ENCODE measurements around the gene ZFAND3.
A peak's percentile ranks its signal among the peaks of the same experiment; 100 is the strongest.

DNA sequence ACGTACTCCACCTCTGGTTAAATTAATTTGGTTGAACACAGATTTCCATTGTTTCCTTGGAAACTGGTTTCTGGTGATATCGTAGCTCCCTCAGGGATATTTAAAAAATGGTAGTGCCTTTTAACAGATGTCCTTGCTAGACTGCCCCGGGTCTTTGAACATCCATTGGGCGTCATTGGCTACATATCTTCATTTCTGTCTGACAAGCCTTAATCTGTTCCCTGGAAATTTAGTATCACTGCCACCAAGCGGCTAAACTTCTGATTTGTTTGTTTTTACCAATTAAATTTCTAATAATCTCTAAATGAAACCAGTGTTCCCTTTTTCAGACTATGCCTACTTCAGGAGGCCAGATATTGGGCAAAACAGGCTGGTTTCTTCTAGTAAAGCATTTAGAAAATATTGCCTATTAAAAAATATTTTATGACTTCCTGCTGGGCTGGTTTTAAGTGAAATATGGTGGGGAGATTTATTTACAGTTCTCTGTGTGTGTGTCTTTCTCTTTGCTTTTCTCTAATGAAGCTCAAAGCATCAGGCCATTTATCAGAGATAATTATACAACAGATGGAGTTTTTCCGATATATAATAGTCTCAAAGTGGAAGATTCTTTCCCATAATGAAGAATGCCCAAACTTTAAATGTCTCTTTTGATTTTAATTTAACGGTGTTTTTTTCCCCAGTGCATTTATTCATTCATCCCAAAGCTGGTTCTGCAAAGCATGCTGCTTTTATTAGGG lies 249.5 kb downstream of the ZFAND3 start:
- TF ChIP-seq POLR2A (IDR thresholded peaks at IDR 0.05): no peak
- TF ChIP-seq, protein P1, sequence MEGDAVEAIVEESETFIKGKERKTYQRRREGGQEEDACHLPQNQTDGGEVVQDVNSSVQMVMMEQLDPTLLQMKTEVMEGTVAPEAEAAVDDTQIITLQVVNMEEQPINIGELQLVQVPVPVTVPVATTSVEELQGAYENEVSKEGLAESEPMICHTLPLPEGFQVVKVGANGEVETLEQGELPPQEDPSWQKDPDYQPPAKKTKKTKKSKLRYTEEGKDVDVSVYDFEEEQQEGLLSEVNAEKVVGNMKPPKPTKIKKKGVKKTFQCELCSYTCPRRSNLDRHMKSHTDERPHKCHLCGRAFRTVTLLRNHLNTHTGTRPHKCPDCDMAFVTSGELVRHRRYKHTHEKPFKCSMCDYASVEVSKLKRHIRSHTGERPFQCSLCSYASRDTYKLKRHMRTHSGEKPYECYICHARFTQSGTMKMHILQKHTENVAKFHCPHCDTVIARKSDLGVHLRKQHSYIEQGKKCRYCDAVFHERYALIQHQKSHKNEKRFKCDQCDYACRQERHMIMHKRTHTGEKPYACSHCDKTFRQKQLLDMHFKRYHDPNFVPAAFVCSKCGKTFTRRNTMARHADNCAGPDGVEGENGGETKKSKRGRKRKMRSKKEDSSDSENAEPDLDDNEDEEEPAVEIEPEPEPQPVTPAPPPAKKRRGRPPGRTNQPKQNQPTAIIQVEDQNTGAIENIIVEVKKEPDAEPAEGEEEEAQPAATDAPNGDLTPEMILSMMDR (IDR thresholded peaks at IDR 0.05): peak in 1 of 3 experiments; percentile 18

Data from testis (tissue), 2 donors.